ENCODE measurements around the gene EIF4A3. TPM values are rescaled to one million over a fixed set of nuclear protein-coding genes. Genes with fewer than 3 reads are reported as not detected.

Gene EIF4A3
- total RNA-seq, 1 experiment from 2014 or later: 215 TPM

GRCh38 chr17:80110927-80111701 is 35.8 kb downstream of the EIF4A3 start:
- no peak overlapping the region for H3K4me3 ChIP-seq
- no peak for DNase-seq

GRCh38 chr17:80110447-80110812 is 36.5 kb downstream of the EIF4A3 start:
- no peak overlapping the region for H3K4me3 ChIP-seq
- DNase-seq: no peak
- H3K27me3 ChIP-seq: no peaks in the 10 kb centered on the region
- no peaks in the 10 kb centered on the region for H3K9me3 ChIP-seq
- no peaks in the 10 kb centered on the region for H3K36me3 ChIP-seq

More at GRCh38 chr17:80110927-80111701, 35.8 kb downstream of the EIF4A3 start:
- H3K36me3 ChIP-seq: no peaks in the 10 kb centered on the region
- no peaks in the 10 kb centered on the region for H3K27me3 ChIP-seq
- H3K9me3 ChIP-seq: no peaks in the 10 kb centered on the region

GRCh38 chr17:80109713-80110446 is 37.0 kb downstream of the EIF4A3 start:
- Histone ChIP-seq H3K27me3 (no peaks in the 10 kb centered on the region), H3K36me3 (no peaks in the 10 kb centered on the region), H3K9me3 (no peaks in the 10 kb centered on the region), H3K4me3 (no peak overlapping the region)
- no peak for DNase-seq

GRCh38 chr17:80109066-80109660 is 37.8 kb downstream of the EIF4A3 start:
- Histone ChIP-seq H3K4me3 (no peak overlapping the region), H3K27me3 (no peaks in the 10 kb centered on the region), H3K9me3 (no peaks in the 10 kb centered on the region), H3K36me3 (no peaks in the 10 kb centered on the region)
- DNase-seq: no peak

- H3K4me3 ChIP-seq: no peak overlapping the region
- no peaks in the 10 kb centered on the region for H3K9me3 ChIP-seq
- H3K36me3 ChIP-seq: no peaks in the 10 kb centered on the region
- DNase-seq: no peak
- no peaks in the 10 kb centered on the region for H3K27me3 ChIP-seq
These were observed 38.6 kb downstream of the EIF4A3 start for GRCh38 chr17:80108036-80108971.

GRCh38 chr17:80107231-80108021 is 39.5 kb downstream of the EIF4A3 start:
- Histone ChIP-seq H3K27me3 (no peaks in the 10 kb centered on the region), H3K9me3 (no peaks in the 10 kb centered on the region), H3K4me3 (no peak overlapping the region), H3K36me3 (no peaks in the 10 kb centered on the region)
- DNase-seq: no peak

GRCh38 chr17:80106751-80107150 is 40.2 kb downstream of the EIF4A3 start:
- no peak for DNase-seq
- no peaks in the 10 kb centered on the region for H3K9me3 ChIP-seq
- H3K36me3 ChIP-seq: no peaks in the 10 kb centered on the region
- no peak overlapping the region for H3K4me3 ChIP-seq
- H3K27me3 ChIP-seq: no peaks in the 10 kb centered on the region

- DNase-seq: no peak
- H3K4me3 ChIP-seq: no peak overlapping the region
- no peaks in the 10 kb centered on the region for H3K36me3 ChIP-seq
- no peaks in the 10 kb centered on the region for H3K9me3 ChIP-seq
- no peaks in the 10 kb centered on the region for H3K27me3 ChIP-seq
These were observed 40.8 kb downstream of the EIF4A3 start for GRCh38 chr17:80106176-80106575.

GRCh38 chr17:80105762-80106161 is 41.2 kb downstream of the EIF4A3 start:
- Histone ChIP-seq H3K4me3 (no peak overlapping the region), H3K36me3 (no peaks in the 10 kb centered on the region), H3K9me3 (no peaks in the 10 kb centered on the region), H3K27me3 (no peaks in the 10 kb centered on the region)
- no peak for DNase-seq

- DNase-seq: no peak
- Histone ChIP-seq H3K4me3 (no peak overlapping the region), H3K27me3 (no peaks in the 10 kb centered on the region), H3K9me3 (no peaks in the 10 kb centered on the region), H3K36me3 (no peaks in the 10 kb centered on the region)
These were observed 42.0 kb downstream of the EIF4A3 start for GRCh38 chr17:80104956-80105375.

GRCh38 chr17:80104321-80104955 is 42.5 kb downstream of the EIF4A3 start:
- Histone ChIP-seq H3K9me3 (no peaks in the 10 kb centered on the region), H3K27me3 (no peaks in the 10 kb centered on the region), H3K4me3 (no peak overlapping the region), H3K36me3 (no peaks in the 10 kb centered on the region)
- peak; percentile 40 for DNase-seq

- no peak for DNase-seq
- Histone ChIP-seq H3K27me3 (no peaks in the 10 kb centered on the region), H3K4me3 (no peak overlapping the region), H3K9me3 (no peaks in the 10 kb centered on the region), H3K36me3 (no peaks in the 10 kb centered on the region)
These were observed 43.4 kb downstream of the EIF4A3 start for GRCh38 chr17:80103449-80104085.

GRCh38 chr17:80102664-80103448 is 44.1 kb downstream of the EIF4A3 start:
- Histone ChIP-seq H3K9me3 (no peaks in the 10 kb centered on the region), H3K4me3 (no peak overlapping the region), H3K36me3 (no peaks in the 10 kb centered on the region), H3K27me3 (no peaks in the 10 kb centered on the region)
- no peak for DNase-seq

GRCh38 chr17:80101946-80102663 is 44.8 kb downstream of the EIF4A3 start:
- no peak for DNase-seq
- Histone ChIP-seq H3K36me3 (no peaks in the 10 kb centered on the region), H3K4me3 (peak overlapping the region; percentile 71), H3K9me3 (no peaks in the 10 kb centered on the region), H3K27me3 (no peaks in the 10 kb centered on the region)
